Measurements from ENCODE around the gene MACF1.
A peak's percentile ranks its signal among the peaks of the same experiment; 100 is the strongest.

The MACF1 gene

GRCh38 chr1:39163469-39163868 lies 41.0 kb upstream of the MACF1 start:
- Histone ChIP-seq H3K27ac (no peak overlapping the region), H3K4me3 (no peak overlapping the region)
- no peak for DNase-seq (ENCODE audit: low spot score)
- TF ChIP-seq, protein P1, sequence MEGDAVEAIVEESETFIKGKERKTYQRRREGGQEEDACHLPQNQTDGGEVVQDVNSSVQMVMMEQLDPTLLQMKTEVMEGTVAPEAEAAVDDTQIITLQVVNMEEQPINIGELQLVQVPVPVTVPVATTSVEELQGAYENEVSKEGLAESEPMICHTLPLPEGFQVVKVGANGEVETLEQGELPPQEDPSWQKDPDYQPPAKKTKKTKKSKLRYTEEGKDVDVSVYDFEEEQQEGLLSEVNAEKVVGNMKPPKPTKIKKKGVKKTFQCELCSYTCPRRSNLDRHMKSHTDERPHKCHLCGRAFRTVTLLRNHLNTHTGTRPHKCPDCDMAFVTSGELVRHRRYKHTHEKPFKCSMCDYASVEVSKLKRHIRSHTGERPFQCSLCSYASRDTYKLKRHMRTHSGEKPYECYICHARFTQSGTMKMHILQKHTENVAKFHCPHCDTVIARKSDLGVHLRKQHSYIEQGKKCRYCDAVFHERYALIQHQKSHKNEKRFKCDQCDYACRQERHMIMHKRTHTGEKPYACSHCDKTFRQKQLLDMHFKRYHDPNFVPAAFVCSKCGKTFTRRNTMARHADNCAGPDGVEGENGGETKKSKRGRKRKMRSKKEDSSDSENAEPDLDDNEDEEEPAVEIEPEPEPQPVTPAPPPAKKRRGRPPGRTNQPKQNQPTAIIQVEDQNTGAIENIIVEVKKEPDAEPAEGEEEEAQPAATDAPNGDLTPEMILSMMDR (IDR thresholded peaks at IDR 0.05) = no peak

- no peak overlapping the region for H3K4me3 ChIP-seq
- DNase-seq (ENCODE audit: low spot score) = no peak
- H3K27ac ChIP-seq = no peak overlapping the region
- TF ChIP-seq, protein P1 (IDR thresholded peaks at IDR 0.05) = no peak
These were observed 40.2 kb upstream of the MACF1 start for GRCh38 chr1:39164256-39164655.

GRCh38 chr1:39165049-39165448 lies 39.4 kb upstream of the MACF1 start:
- DNase-seq (ENCODE audit: low spot score) = no peak
- TF ChIP-seq, protein P1 (IDR thresholded peaks at IDR 0.05) = no peak
- Histone ChIP-seq H3K27ac (peak overlapping the region in 1 of 2 donors; percentile 61), H3K4me3 (no peak overlapping the region)

DNA sequence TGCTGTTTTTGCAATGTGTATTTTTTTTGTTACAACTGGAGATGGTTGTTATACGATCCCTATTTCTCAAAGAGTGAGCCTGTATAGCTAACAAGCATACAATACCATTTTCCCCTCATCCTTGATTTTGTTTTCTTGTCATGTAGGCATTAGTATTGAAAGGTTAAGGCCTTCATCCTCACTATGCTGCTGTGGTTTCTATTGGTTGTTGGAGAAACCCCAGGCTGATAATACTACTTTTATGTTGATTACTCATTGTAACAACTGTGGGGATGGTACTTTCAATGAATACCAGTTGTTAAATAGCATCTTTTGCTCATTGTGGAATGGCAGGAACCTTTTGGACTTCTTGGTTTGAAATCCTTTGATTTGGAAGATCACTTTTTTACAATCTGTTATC lies 39.0 kb upstream of the MACF1 start:
- DNase-seq (ENCODE audit: low spot score) = no peak
- Histone ChIP-seq H3K27ac (peak overlapping the region in 1 of 2 donors; percentile 61), H3K4me3 (no peak overlapping the region)
- TF ChIP-seq, protein P1 (IDR thresholded peaks at IDR 0.05) = no peak

- H3K27ac ChIP-seq = no peak overlapping the region
These were observed 36.8 kb upstream of the MACF1 start for GRCh38 chr1:39167632-39168209.

GRCh38 chr1:39168301-39169080 lies 36.0 kb upstream of the MACF1 start:
- Histone ChIP-seq H3K4me3 (no peak overlapping the region), H3K27ac (no peak overlapping the region)
- TF ChIP-seq, protein P1 (IDR thresholded peaks at IDR 0.05) = no peak
- no peak for DNase-seq (ENCODE audit: low spot score)

More at GRCh38 chr1:39167632-39168209, 36.8 kb upstream of the MACF1 start:
- no peak for DNase-seq (ENCODE audit: low spot score)
- TF ChIP-seq, protein P1 (IDR thresholded peaks at IDR 0.05) = no peak
- H3K4me3 ChIP-seq = no peak overlapping the region
